SK-N-DZ (cell line): Measurements from ENCODE around the gene ADAMTS14.
"Not testable (repeated sequence)": the region's sequence is repeated elsewhere in the genome, so short reads cannot be mapped to it uniquely, and the experiment has no call there.

Experiments used
- DNase-seq: peaks from one replicate; pipeline ENCODE4 v3.0.0-alpha.2; 2015; ENCODE audit warnings: low spot score

The ADAMTS14 gene

GRCh38 chr10:70751356-70751755, 79.0 kb downstream of the ADAMTS14 start:
- no peak for DNase-seq

- DNase-seq: no peak
Observed at GRCh38 chr10:70751991-70752390, 79.7 kb downstream of the ADAMTS14 start.

- no peak for DNase-seq
Observed at GRCh38 chr10:70752571-70752970, 80.3 kb downstream of the ADAMTS14 start.

- DNase-seq: no peak
Observed at GRCh38 chr10:70753026-70753663, 80.8 kb downstream of the ADAMTS14 start.

- no peak for DNase-seq
Observed at GRCh38 chr10:70753841-70754621, 81.7 kb downstream of the ADAMTS14 start.

- peak; percentile 29 for DNase-seq
Observed at GRCh38 chr10:70756700-70757360, 84.5 kb downstream of the ADAMTS14 start.

GRCh38 chr10:70757856-70758255, 85.5 kb downstream of the ADAMTS14 start:
- no peak for DNase-seq

GRCh38 chr10:70758757-70759514, 86.6 kb downstream of the ADAMTS14 start:
- DNase-seq: peak; percentile 77

GRCh38 chr10:70759781-70760180, 87.5 kb downstream of the ADAMTS14 start:
- DNase-seq: peak; percentile 67

GRCh38 chr10:70760271-70760787, 88.0 kb downstream of the ADAMTS14 start:
- DNase-seq: peak; percentile 65

- DNase-seq: peak; percentile 54
Observed at GRCh38 chr10:70761031-70761601, 88.8 kb downstream of the ADAMTS14 start.

- DNase-seq: no peak
Observed at GRCh38 chr10:70761727-70762350, 89.5 kb downstream of the ADAMTS14 start.

GRCh38 chr10:70762441-70763175, 90.3 kb downstream of the ADAMTS14 start:
- no peak for DNase-seq

- no peak for DNase-seq
Observed at GRCh38 chr10:70763567-70763966, 91.3 kb downstream of the ADAMTS14 start.

- DNase-seq: no peak
Observed at GRCh38 chr10:70765794-70766594, 93.7 kb downstream of the ADAMTS14 start.

- DNase-seq: not testable (repeated sequence)
Observed at GRCh38 chr10:70768026-70768685, 95.8 kb downstream of the ADAMTS14 start.

GRCh38 chr10:70769121-70769520, 96.8 kb downstream of the ADAMTS14 start:
- DNase-seq: no peak

- DNase-seq: no peak
Observed at GRCh38 chr10:70770001-70770400, 97.7 kb downstream of the ADAMTS14 start.

- DNase-seq: not testable (repeated sequence)
Observed at GRCh38 chr10:70770516-70770915, 98.2 kb downstream of the ADAMTS14 start.
